Occipital lobe (tissue), 2 donors: ENCODE results near the gene HDHD3. TPM values are rescaled to one million over a fixed set of nuclear protein-coding genes. Genes with fewer than 3 reads are reported as not detected.

Experiments
- DNase-seq: peaks from one replicate; lab custom pipeline; 2025; lab: John Stamatoyannopoulos, UW
- total RNA-seq: library from RNA; depleted of rRNA; stranded (reverse); fragments of >200 nt; gene quantifications from one replicate; pipeline ENCODE4 v1.2.3, GENCODE V29; 2014

HDHD3 gene
- total RNA-seq, 1 donor from 2014 or later, result 5.6 TPM

- DNase-seq, result no peak
Observed at GRCh38 chr9:113328045-113328782, 48.6 kb downstream of the HDHD3 start.

GRCh38 chr9:113326230-113326629 lies 50.6 kb downstream of the HDHD3 start:
- DNase-seq, result no peak

Other genes starting within 250 kb of the HDHD3 start
- gene SLC31A2, start 226.0 kb downstream of the HDHD3 start, total RNA-seq, result 10.5 TPM
- gene FKBP15, start 155.7 kb downstream of the HDHD3 start, total RNA-seq, result 22.3 TPM
- gene SLC31A1, start 155.4 kb downstream of the HDHD3 start, total RNA-seq, result 7.6 TPM
- 17.0 TPM for gene CDC26, start 101.4 kb downstream of the HDHD3 start, total RNA-seq
- 23.7 TPM for gene PRPF4, start 101.3 kb downstream of the HDHD3 start, total RNA-seq
- gene RNF183, start 73.6 kb downstream of the HDHD3 start, total RNA-seq, result not detected
- gene WDR31, start 36.7 kb downstream of the HDHD3 start, total RNA-seq, result 1.7 TPM
- not detected for gene BSPRY, start 27.4 kb downstream of the HDHD3 start, total RNA-seq
- gene ALAD, start 24.3 kb upstream of the HDHD3 start, total RNA-seq, result 12.0 TPM
- 34.2 TPM for gene POLE3, start 33.7 kb upstream of the HDHD3 start, total RNA-seq
- 0.62 TPM for gene C9orf43, start 33.8 kb upstream of the HDHD3 start, total RNA-seq
- gene RGS3, start 86.7 kb upstream of the HDHD3 start, total RNA-seq, result 12.8 TPM